Uterus (tissue), 2 donors: Measurements from ENCODE around the gene OAT.
"Not testable (repeated sequence)": the region's sequence is repeated elsewhere in the genome, so short reads cannot be mapped to it uniquely, and the experiment has no call there.

Experiments used
- CTCF ChIP-seq, 4 experiments: fragments of 200-600 bp in 2 of 4; fragments of 450-650 bp in 2 of 4; sonication (generic) in 2 of 4; IDR thresholded peaks; one replicate each; pipeline ENCODE4 v1.5.1; 2016 to 2019; ENCODE audit warnings: antibody characterized with exemption in 4 of 4, mild to moderate bottlenecking in 2 of 4, moderate library complexity in 1 of 4
- POLR2A ChIP-seq, 2 donors: fragments of 450-650 bp; IDR thresholded peaks; one replicate each; pipeline ENCODE4 v1.6.1; 2016; ENCODE audit warnings: antibody characterized with exemption in 2 of 2, mild to moderate bottlenecking in 1 of 2, moderate library complexity in 1 of 2

- not testable (repeated sequence) for TF ChIP-seq POLR2A, CTCF (IDR thresholded peaks at IDR 0.05)
Observed at GRCh38 chr10:124441694-124442093, 23.0 kb upstream of the OAT start.
